ENCODE results near the gene PTGS2.

GRCh38 chr1:186628910-186629309 lies 51.3 kb downstream of the PTGS2 start:
- TF ChIP-seq CREB1 (CRISPR knock-in tag; IDR thresholded peaks at IDR 0.05; ENCODE audit: low read depth) (no peak), CTCF (conservative IDR thresholded peaks at IDR 0.05; ENCODE audit: low read depth in 2 of 2) (no peak), EZH2 (IDR thresholded peaks at IDR 0.05; ENCODE audit: low read depth, unreplicated experiment) (no peak), POLR2AphosphoS5 (IDR thresholded peaks at IDR 0.05; ENCODE audit: low read depth) (no peak)
- TF ChIP-seq, protein P1, sequence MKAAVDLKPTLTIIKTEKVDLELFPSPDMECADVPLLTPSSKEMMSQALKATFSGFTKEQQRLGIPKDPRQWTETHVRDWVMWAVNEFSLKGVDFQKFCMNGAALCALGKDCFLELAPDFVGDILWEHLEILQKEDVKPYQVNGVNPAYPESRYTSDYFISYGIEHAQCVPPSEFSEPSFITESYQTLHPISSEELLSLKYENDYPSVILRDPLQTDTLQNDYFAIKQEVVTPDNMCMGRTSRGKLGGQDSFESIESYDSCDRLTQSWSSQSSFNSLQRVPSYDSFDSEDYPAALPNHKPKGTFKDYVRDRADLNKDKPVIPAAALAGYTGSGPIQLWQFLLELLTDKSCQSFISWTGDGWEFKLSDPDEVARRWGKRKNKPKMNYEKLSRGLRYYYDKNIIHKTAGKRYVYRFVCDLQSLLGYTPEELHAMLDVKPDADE (IDR thresholded peaks at IDR 0.05), result no peak
